Activated T-helper 1 cell treated with anti-CD3 and anti-CD28 coated beads, Interleukin-12 subunit alpha, Interleukin-12 subunit beta, Interleukin-2, Interleukin-4 antibody, amounts not matched to agents 30 ng/mL and 10 ng/mL and 1 ng/mL, durations not matched to agents 14 hours and 24 hours and 36 hours (primary cell): ENCODE measurements around the gene MYDGF. TPM values are rescaled to one million over a fixed set of nuclear protein-coding genes. Genes with fewer than 3 reads are reported as not detected.
A peak's percentile ranks its signal among the peaks of the same experiment; 100 is the strongest.

Experiments
- DNase-seq: peaks from one replicate; pipeline ENCODE4 v3.0.0; 2021; ENCODE audit warnings: low spot score
- H3K27ac Mint-ChIP-seq: one replicate; pipeline ENCODE4 v1.8.0; 2021; ENCODE audit warnings: mild to moderate bottlenecking, mixed read lengths
- H3K27me3 Mint-ChIP-seq: one replicate; pipeline ENCODE4 v1.8.0; 2022; ENCODE audit warnings: mild to moderate bottlenecking, moderate library complexity, mixed read lengths; ENCODE audit not compliant: insufficient read depth
- H3K36me3 Mint-ChIP-seq: one replicate; pipeline ENCODE4 v1.8.0; 2021; ENCODE audit warnings: low read depth, mixed read lengths
- H3K4me1 Mint-ChIP-seq: one replicate; pipeline ENCODE4 v1.8.0; 2021; ENCODE audit warnings: low read depth, mixed read lengths
- H3K4me3 Mint-ChIP-seq: one replicate; pipeline ENCODE4 v1.8.0; 2021; ENCODE audit warnings: mild to moderate bottlenecking, moderate library complexity, mixed read lengths
- H3K9me3 Mint-ChIP-seq: one replicate; pipeline ENCODE4 v1.8.0; 2021; ENCODE audit warnings: mixed read lengths
- intact Hi-C: fragments of 100-400 bp; cut with micrococcal nuclease; formaldehyde crosslinking; loops from one replicate; pipeline ENCODE4 v1.15.1; 2024
- total RNA-seq: library from RNA; stranded (reverse); gene quantifications from 2 replicates; pipeline ENCODE4 v1.2.3, GENCODE V29; 2022

MYDGF gene
- total RNA-seq, 1 donor from 2014 or later = 98.0 TPM

- Mint-ChIP-seq H3K27me3 (no peaks in the 10 kb centered on the region), H3K27ac (no peak overlapping the region), H3K9me3 (no peaks in the 10 kb centered on the region), H3K4me1 (peaks cover 5% of the 10 kb centered on the region), H3K36me3 (peaks cover 22% of the 10 kb centered on the region), H3K4me3 (no peak overlapping the region)
- DNase-seq = no peak
- intact Hi-C loops = no loop called here
Observed at GRCh38 chr19:4657262-4657661, 12.9 kb downstream of the MYDGF start.

- H3K9me3 Mint-ChIP-seq = no peaks in the 10 kb centered on the region
- DNase-seq = no peak
- H3K4me1 Mint-ChIP-seq = peaks cover 5% of the 10 kb centered on the region
- H3K27ac Mint-ChIP-seq = no peak overlapping the region
- H3K27me3 Mint-ChIP-seq = no peaks in the 10 kb centered on the region
- no peak overlapping the region for H3K4me3 Mint-ChIP-seq
- H3K36me3 Mint-ChIP-seq = peaks cover 22% of the 10 kb centered on the region
- intact Hi-C loops = no loop called here
Observed at GRCh38 chr19:4656102-4656501, 14.0 kb downstream of the MYDGF start.

GRCh38 chr19:4654437-4655361 lies 15.4 kb downstream of the MYDGF start:
- H3K27ac Mint-ChIP-seq = no peak overlapping the region
- peaks cover 13% of the 10 kb centered on the region for H3K36me3 Mint-ChIP-seq
- intact Hi-C loops = no loop called here

GRCh38 chr19:4653793-4654436 lies 16.2 kb downstream of the MYDGF start:
- no peak for DNase-seq
- Mint-ChIP-seq H3K4me1 (no peaks in the 10 kb centered on the region), H3K27me3 (no peaks in the 10 kb centered on the region), H3K27ac (no peak overlapping the region), H3K9me3 (no peaks in the 10 kb centered on the region), H3K4me3 (no peak overlapping the region), H3K36me3 (peaks cover 12% of the 10 kb centered on the region)
- intact Hi-C loops = no loop called here

More at GRCh38 chr19:4654437-4655361, 15.4 kb downstream of the MYDGF start:
- Mint-ChIP-seq H3K9me3 (no peaks in the 10 kb centered on the region), H3K4me1 (peaks cover 2% of the 10 kb centered on the region), H3K27me3 (no peaks in the 10 kb centered on the region), H3K4me3 (no peak overlapping the region)
- no peak for DNase-seq

GRCh38 chr19:4652075-4652474 lies 18.1 kb downstream of the MYDGF start:
- Mint-ChIP-seq H3K27me3 (no peaks in the 10 kb centered on the region), H3K9me3 (no peaks in the 10 kb centered on the region), H3K27ac (no peak overlapping the region), H3K4me3 (no peak overlapping the region), H3K36me3 (peaks cover 12% of the 10 kb centered on the region), H3K4me1 (no peaks in the 10 kb centered on the region)
- intact Hi-C loops = no loop called here
- DNase-seq = no peak

- H3K4me3 Mint-ChIP-seq = no peak overlapping the region
- intact Hi-C loops = no loop called here
- H3K4me1 Mint-ChIP-seq = no peaks in the 10 kb centered on the region
- DNase-seq = no peak
- no peak overlapping the region for H3K27ac Mint-ChIP-seq
- H3K36me3 Mint-ChIP-seq = peaks cover 13% of the 10 kb centered on the region
- no peaks in the 10 kb centered on the region for H3K9me3 Mint-ChIP-seq
- H3K27me3 Mint-ChIP-seq = no peaks in the 10 kb centered on the region
Observed at GRCh38 chr19:4650159-4650558, 20.0 kb downstream of the MYDGF start.

- Mint-ChIP-seq H3K27me3 (no peaks in the 10 kb centered on the region), H3K9me3 (no peaks in the 10 kb centered on the region), H3K4me3 (no peak overlapping the region), H3K4me1 (no peaks in the 10 kb centered on the region), H3K27ac (no peak overlapping the region), H3K36me3 (peaks cover 8% of the 10 kb centered on the region)
- intact Hi-C loops = no loop called here
- no peak for DNase-seq
Observed at GRCh38 chr19:4649392-4650047, 20.6 kb downstream of the MYDGF start.

GRCh38 chr19:4647676-4648644 lies 22.2 kb downstream of the MYDGF start:
- H3K4me3 Mint-ChIP-seq = no peak overlapping the region
- DNase-seq = no peak
- intact Hi-C loops = no loop called here
- no peaks in the 10 kb centered on the region for H3K9me3 Mint-ChIP-seq
- no peaks in the 10 kb centered on the region for H3K4me1 Mint-ChIP-seq
- no peaks in the 10 kb centered on the region for H3K27me3 Mint-ChIP-seq
- no peak overlapping the region for H3K27ac Mint-ChIP-seq
- peaks cover 5% of the 10 kb centered on the region for H3K36me3 Mint-ChIP-seq

GRCh38 chr19:4645718-4646117 lies 24.4 kb downstream of the MYDGF start:
- Mint-ChIP-seq H3K9me3 (no peaks in the 10 kb centered on the region), H3K27ac (no peak overlapping the region), H3K36me3 (peaks cover 5% of the 10 kb centered on the region), H3K4me3 (no peak overlapping the region), H3K27me3 (no peaks in the 10 kb centered on the region), H3K4me1 (peaks cover 6% of the 10 kb centered on the region)
- intact Hi-C loops = no loop called here
- no peak for DNase-seq

- no peaks in the 10 kb centered on the region for H3K27me3 Mint-ChIP-seq
- intact Hi-C loops = no loop called here
- peaks cover 20% of the 10 kb centered on the region for H3K4me1 Mint-ChIP-seq
- H3K36me3 Mint-ChIP-seq = peaks cover 5% of the 10 kb centered on the region
- no peak for DNase-seq
- peak overlapping the region; percentile 7 for H3K4me3 Mint-ChIP-seq
- no peaks in the 10 kb centered on the region for H3K9me3 Mint-ChIP-seq
- no peak overlapping the region for H3K27ac Mint-ChIP-seq
Observed at GRCh38 chr19:4642625-4643024, 27.5 kb downstream of the MYDGF start.

- peaks cover 25% of the 10 kb centered on the region for H3K4me1 Mint-ChIP-seq
- peak overlapping the region; percentile 71 for H3K4me3 Mint-ChIP-seq
- no peak for DNase-seq
- H3K9me3 Mint-ChIP-seq = no peaks in the 10 kb centered on the region
- intact Hi-C loops = no loop called here
- no peak overlapping the region for H3K27ac Mint-ChIP-seq
- H3K36me3 Mint-ChIP-seq = peaks cover 2% of the 10 kb centered on the region
- H3K27me3 Mint-ChIP-seq = no peaks in the 10 kb centered on the region
Observed at GRCh38 chr19:4641132-4641531, 29.0 kb downstream of the MYDGF start.

GRCh38 chr19:4640247-4641000 lies 29.7 kb downstream of the MYDGF start:
- H3K4me3 Mint-ChIP-seq = peak overlapping the region; percentile 98
- peak overlapping the region; percentile 94 for H3K27ac Mint-ChIP-seq
- H3K27me3 Mint-ChIP-seq = no peaks in the 10 kb centered on the region
- intact Hi-C loops = no loop called here
- H3K36me3 Mint-ChIP-seq = peaks cover 2% of the 10 kb centered on the region
- H3K9me3 Mint-ChIP-seq = no peaks in the 10 kb centered on the region
- no peak for DNase-seq
- peaks cover 25% of the 10 kb centered on the region for H3K4me1 Mint-ChIP-seq
